Measurements from ENCODE around the gene ANO2.

ANO2 gene

GRCh38 chr12:5916785-5917290, 28.2 kb downstream of the ANO2 start:
- H3K4me3 ChIP-seq (ENCODE audit: low read length), result no peak overlapping the region
- TF ChIP-seq ZNF274 (IDR thresholded peaks at IDR 0.05; ENCODE audit: low read depth, low read length), result no peak

- no peak overlapping the region for H3K4me3 ChIP-seq (ENCODE audit: low read length)
- no peak for TF ChIP-seq ZNF274 (IDR thresholded peaks at IDR 0.05; ENCODE audit: low read depth, low read length)
Observed at GRCh38 chr12:5915511-5915910, 29.5 kb downstream of the ANO2 start.

- H3K4me3 ChIP-seq (ENCODE audit: low read length), result no peak overlapping the region
- no peak for TF ChIP-seq ZNF274 (IDR thresholded peaks at IDR 0.05; ENCODE audit: low read depth, low read length)
Observed at GRCh38 chr12:5914387-5915149, 30.5 kb downstream of the ANO2 start.

- TF ChIP-seq ZNF274 (IDR thresholded peaks at IDR 0.05; ENCODE audit: low read depth, low read length), result no peak
- H3K4me3 ChIP-seq (ENCODE audit: low read length), result no peak overlapping the region
Observed at GRCh38 chr12:5913387-5913786, 31.7 kb downstream of the ANO2 start.

- H3K4me3 ChIP-seq (ENCODE audit: low read length), result no peak overlapping the region
- no peak for TF ChIP-seq ZNF274 (IDR thresholded peaks at IDR 0.05; ENCODE audit: low read depth, low read length)
Observed at GRCh38 chr12:5912437-5913334, 32.4 kb downstream of the ANO2 start.

GRCh38 chr12:5912011-5912410, 33.0 kb downstream of the ANO2 start:
- H3K4me3 ChIP-seq (ENCODE audit: low read length), result no peak overlapping the region
- TF ChIP-seq ZNF274 (IDR thresholded peaks at IDR 0.05; ENCODE audit: low read depth, low read length), result no peak

- no peak for TF ChIP-seq ZNF274 (IDR thresholded peaks at IDR 0.05; ENCODE audit: low read depth, low read length)
- no peak overlapping the region for H3K4me3 ChIP-seq (ENCODE audit: low read length)
Observed at GRCh38 chr12:5910790-5911548, 34.1 kb downstream of the ANO2 start.

- H3K4me3 ChIP-seq (ENCODE audit: low read length), result no peak overlapping the region
- no peak for TF ChIP-seq ZNF274 (IDR thresholded peaks at IDR 0.05; ENCODE audit: low read depth, low read length)
Observed at GRCh38 chr12:5909560-5909959, 35.5 kb downstream of the ANO2 start.

- no peak for TF ChIP-seq ZNF274 (IDR thresholded peaks at IDR 0.05; ENCODE audit: low read depth, low read length)
- H3K4me3 ChIP-seq (ENCODE audit: low read length), result no peak overlapping the region
Observed at GRCh38 chr12:5908251-5908650, 36.8 kb downstream of the ANO2 start.

GRCh38 chr12:5907807-5908206, 37.3 kb downstream of the ANO2 start:
- TF ChIP-seq ZNF274 (IDR thresholded peaks at IDR 0.05; ENCODE audit: low read depth, low read length), result no peak

GRCh38 chr12:5905757-5906156, 39.3 kb downstream of the ANO2 start:
- TF ChIP-seq ZNF274 (IDR thresholded peaks at IDR 0.05; ENCODE audit: low read depth, low read length), result no peak
- H3K4me3 ChIP-seq (ENCODE audit: low read length), result no peak overlapping the region

More at GRCh38 chr12:5907807-5908206, 37.3 kb downstream of the ANO2 start:
- H3K4me3 ChIP-seq (ENCODE audit: low read length), result no peak overlapping the region

GRCh38 chr12:5904969-5905368, 40.1 kb downstream of the ANO2 start:
- no peak overlapping the region for H3K4me3 ChIP-seq (ENCODE audit: low read length)
- TF ChIP-seq ZNF274 (IDR thresholded peaks at IDR 0.05; ENCODE audit: low read depth, low read length), result no peak

GRCh38 chr12:5904441-5904840, 40.6 kb downstream of the ANO2 start:
- TF ChIP-seq ZNF274 (IDR thresholded peaks at IDR 0.05; ENCODE audit: low read depth, low read length), result no peak
- H3K4me3 ChIP-seq (ENCODE audit: low read length), result no peak overlapping the region

GRCh38 chr12:5902736-5903135, 42.3 kb downstream of the ANO2 start:
- no peak overlapping the region for H3K4me3 ChIP-seq (ENCODE audit: low read length)
- TF ChIP-seq ZNF274 (IDR thresholded peaks at IDR 0.05; ENCODE audit: low read depth, low read length), result no peak
